MG63 (cell line): ENCODE results near the gene PLAAT1. TPM values are rescaled to one million over a fixed set of nuclear protein-coding genes. Genes with fewer than 3 reads are reported as not detected.
A peak's percentile ranks its signal among the peaks of the same experiment; 100 is the strongest.

Source experiments
- DNase-seq: peaks from one replicate; pipeline ENCODE4 v3.0.0-alpha.2; 2020
- H3K27me3 ChIP-seq: fragments of 250-450 bp; sonication (Bioruptor Pico); 2 replicates; pipeline ENCODE4 v1.5.1; 2020; ENCODE audit warnings: mild to moderate bottlenecking, moderate library complexity
- H3K36me3 ChIP-seq: fragments of 250-450 bp; sonication (Bioruptor Pico); 2 replicates; pipeline ENCODE4 v1.5.1; 2020; ENCODE audit warnings: mild to moderate bottlenecking, moderate library complexity
- H3K4me3 ChIP-seq: fragments of 250-450 bp; sonication (Bioruptor Pico); 2 replicates; pipeline ENCODE4 v1.5.1; 2020; ENCODE audit warnings: mild to moderate bottlenecking, moderate library complexity
- H3K9me3 ChIP-seq: fragments of 250-450 bp; sonication (Bioruptor Pico); 2 replicates; pipeline ENCODE4 v1.5.1; 2020; ENCODE audit warnings: mild to moderate bottlenecking, moderate library complexity
- total RNA-seq: library from RNA; depleted of rRNA; stranded (reverse); fragments of >200 nt; shearing (Covaris generic); gene quantifications from 2 replicates; pipeline ENCODE4 v1.2.3, GENCODE V29; 2014; ENCODE audit warnings: low replicate concordance; rRNA removed

Gene PLAAT1
- total RNA-seq: 16.7 and 19.1 TPM in 2 replicates

DNA sequence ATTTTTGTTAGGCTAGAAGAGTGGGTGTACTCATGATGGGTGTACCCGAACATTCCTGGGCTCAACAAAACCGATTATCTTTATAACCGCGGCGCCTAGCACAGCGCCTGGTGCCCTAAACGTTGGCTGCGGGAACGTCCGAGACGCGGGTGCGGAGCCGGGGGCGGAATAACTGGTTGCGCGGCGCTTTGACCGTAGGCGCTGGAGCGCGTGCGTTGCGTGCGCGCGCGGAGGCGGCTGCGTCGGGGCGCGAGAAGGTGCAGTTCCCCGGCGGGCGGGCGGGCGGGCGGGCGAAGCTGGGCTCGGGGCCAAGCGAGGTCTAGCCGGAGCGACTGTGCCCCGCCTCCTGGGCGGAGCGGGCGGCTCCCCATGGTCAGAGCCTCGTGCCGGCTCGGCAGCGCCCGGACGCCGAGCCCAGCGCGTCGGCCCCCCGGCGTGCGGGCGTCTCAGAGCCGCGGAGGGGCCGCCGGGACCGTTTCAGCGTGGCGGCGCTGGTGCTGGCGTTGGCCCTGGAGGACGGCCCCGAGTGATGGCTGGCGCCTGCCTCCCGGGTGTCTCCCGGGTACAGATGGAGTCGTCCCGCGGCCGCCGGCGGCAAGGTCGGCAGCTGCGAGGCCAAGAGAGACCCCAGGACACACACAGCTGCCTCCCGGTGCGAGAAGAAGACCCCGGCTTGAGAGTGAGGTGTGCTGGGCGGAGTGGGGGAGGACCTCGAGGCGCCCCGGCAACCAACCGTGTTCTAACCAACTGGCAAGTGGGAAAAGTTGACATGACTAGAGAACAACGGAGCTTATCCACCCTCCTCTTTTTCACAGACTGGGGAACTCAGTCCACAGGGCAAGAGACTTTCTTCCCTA is at the start of gene PLAAT1:
PLAAT1 (plus strand) TSS at position 373 of the 857 bp plus-strand sequence. CDS start 14,429 bp downstream, outside the sequence.
- Histone ChIP-seq H3K36me3 (no peaks in the 10 kb centered on the region), H3K4me3 (peak within 1 kb of the TSS; percentile 62), H3K9me3 (no peaks in the 10 kb centered on the region; the same call in 1 of the 2 replicates), H3K27me3 (no peaks in the 10 kb centered on the region)
- peak; percentile 88 for DNase-seq

DNA sequence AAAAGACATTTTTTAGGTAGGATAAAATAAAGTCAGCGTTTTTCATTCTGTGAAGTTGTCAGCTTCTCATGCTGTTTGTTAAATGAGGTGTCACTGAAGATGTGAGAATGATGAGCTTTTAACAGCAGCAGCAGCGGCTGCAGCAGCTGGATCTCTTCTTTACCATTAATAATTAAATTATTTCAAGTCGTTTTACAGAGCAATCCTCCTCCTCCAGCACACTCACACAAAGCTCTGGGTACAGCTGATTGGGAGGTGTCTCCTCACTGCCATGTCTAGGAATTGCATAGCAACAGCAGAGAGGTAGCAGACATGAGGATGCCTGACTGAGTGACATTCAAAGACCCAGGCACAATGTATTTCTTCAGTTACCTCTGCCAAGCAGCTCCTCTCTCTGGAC is 46.7 kb upstream of the PLAAT1 start:
- H3K27me3 ChIP-seq: no peaks in the 10 kb centered on the region

DNA sequence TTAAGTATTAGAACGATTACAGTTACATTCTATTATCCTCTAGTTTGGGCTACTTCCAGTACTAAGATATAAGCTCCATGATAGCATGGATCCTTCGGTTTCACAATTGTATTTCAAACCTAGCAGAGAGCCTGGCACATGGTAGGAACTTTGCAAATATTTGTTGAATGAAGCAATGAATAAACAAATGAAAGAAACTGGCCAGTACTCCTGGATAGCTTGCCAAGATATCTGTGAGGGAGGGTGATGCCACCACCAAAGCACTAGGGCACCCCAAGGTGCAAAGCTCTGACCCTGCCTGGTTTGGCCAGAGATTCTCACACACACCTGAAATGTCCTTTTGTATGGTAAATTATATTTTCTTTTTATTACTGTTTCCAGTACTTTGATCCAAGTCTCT is 44.3 kb upstream of the PLAAT1 start:
- Histone ChIP-seq H3K36me3 (no peaks in the 10 kb centered on the region), H3K4me3 (no peak overlapping the region), H3K9me3 (no peaks in the 10 kb centered on the region), H3K27me3 (no peaks in the 10 kb centered on the region)
- DNase-seq: peak; percentile 66

More for the DNA sequence above, 46.7 kb upstream of the PLAAT1 start:
- H3K4me3 ChIP-seq: no peak overlapping the region
- no peaks in the 10 kb centered on the region for H3K9me3 ChIP-seq
- H3K36me3 ChIP-seq: no peaks in the 10 kb centered on the region
- DNase-seq: no peak

DNA sequence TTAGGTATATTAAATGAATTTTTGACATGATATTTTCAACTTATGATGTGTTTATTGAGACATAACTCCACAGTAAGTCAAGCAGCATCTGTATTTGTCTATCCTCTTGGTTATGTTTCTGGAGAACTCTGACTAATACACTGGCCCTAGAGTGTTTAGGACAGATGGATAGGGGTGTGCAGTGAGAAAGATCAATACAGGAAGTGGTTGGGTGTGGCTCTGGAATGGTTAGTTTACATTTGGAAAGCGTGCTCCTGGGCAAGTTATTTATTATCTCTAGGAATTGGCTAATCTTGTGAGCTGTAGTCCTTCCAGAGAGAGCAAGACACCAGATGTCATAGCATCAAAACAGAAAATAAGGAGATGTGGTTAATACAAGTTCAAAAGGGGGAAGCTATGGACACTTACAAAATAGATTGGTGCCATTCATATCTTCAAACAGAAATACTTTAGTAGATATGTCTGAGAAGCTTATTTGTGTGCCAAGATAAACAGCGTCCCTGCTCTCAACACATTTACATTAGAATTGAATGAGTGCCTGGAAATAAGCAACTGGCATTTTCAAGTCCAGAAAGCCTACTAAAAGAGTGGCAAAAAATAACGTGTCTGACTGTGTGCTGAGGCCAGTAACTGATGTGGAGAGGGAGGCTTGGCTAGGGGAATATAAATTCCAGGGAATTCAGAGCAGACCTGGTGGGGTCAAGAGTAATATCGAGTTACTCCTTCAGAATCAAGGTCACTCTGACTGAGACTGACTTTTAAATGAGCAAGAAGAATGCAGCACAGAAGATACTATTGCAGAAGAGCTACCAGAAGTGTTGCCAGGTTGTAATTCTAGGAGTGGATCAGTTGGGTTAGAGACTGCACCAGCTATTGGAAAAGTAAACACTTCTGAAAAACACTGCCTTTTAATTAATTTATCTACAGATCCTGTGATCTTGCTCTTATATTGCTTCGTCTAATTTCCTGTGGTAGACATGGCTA is 33.4 kb upstream of the PLAAT1 start:
- no peaks in the 10 kb centered on the region for H3K36me3 ChIP-seq
- no peak overlapping the region for H3K4me3 ChIP-seq
- H3K27me3 ChIP-seq: no peaks in the 10 kb centered on the region
- no peaks in the 10 kb centered on the region; the same call in 1 of the 2 replicates for H3K9me3 ChIP-seq
- peak; percentile 65 for DNase-seq

DNA sequence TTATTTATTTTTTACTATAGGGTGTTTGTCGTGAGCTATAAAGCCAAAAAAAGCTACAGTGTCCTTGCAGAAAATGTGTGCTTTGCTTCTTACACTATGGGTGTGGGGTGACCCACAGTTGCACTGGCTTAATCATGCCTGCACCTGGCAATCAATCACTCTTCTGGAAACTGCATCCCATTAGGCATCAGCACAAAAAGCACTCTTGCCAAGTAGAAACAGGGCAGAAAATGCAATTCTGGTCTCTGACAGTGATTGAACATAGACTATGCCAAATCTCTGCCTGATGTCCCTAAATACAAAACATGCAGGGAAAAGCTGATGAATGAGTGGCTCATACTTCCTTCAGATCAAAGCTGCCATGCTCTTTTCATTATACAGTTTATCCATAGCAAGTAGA is 30.4 kb upstream of the PLAAT1 start:
- no peak overlapping the region for H3K4me3 ChIP-seq
- H3K27me3 ChIP-seq: no peaks in the 10 kb centered on the region
- H3K36me3 ChIP-seq: no peaks in the 10 kb centered on the region
- peak; percentile 13 for DNase-seq
- peaks cover 7% of the 10 kb centered on the region; the same call in 1 of the 2 replicates for H3K9me3 ChIP-seq

DNA sequence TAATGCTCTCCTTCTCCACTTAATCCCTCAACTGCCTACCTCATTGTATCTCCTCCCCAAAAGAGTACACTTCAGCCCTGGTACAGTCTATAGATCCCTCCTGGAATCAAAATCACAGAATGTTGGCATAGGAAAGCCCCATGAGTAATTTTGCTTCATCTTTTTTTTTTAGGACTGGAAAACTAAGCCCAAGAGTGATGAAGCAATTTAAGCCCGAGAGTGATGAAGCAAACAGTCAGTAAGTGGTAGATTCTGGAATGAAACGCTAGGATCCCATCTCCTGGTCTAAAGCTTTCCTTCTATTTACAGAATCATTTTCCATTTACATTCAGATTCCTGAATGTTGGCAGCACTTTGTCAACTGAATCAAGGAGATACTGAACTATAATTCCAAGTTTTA is 29.8 kb upstream of the PLAAT1 start:
- Histone ChIP-seq H3K4me3 (no peak overlapping the region), H3K36me3 (no peaks in the 10 kb centered on the region), H3K27me3 (no peaks in the 10 kb centered on the region), H3K9me3 (peaks cover 7% of the 10 kb centered on the region; the same call in 1 of the 2 replicates)
- DNase-seq: no peak

DNA sequence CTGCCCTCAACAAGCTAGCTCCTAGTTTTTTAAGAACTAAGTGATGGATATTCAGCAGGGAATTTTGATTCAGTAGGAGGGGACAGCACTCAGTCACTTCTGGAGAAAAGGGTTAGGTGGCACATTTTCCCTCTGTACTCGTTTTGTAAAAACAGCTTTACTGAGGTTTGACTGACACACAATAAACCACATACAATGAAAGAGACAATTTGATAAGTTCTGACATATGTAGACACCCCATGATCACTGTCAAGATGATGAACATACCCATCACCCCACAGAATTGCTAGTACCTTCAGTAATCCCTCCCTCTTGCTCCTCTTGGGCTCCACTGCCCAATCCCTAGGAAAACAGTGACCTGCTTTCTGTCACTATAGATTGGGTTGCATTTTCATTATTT is 29.0 kb upstream of the PLAAT1 start:
- Histone ChIP-seq H3K4me3 (no peak overlapping the region), H3K9me3 (peaks cover 7% of the 10 kb centered on the region; the same call in 1 of the 2 replicates), H3K36me3 (no peaks in the 10 kb centered on the region), H3K27me3 (no peaks in the 10 kb centered on the region)
- DNase-seq: no peak

DNA sequence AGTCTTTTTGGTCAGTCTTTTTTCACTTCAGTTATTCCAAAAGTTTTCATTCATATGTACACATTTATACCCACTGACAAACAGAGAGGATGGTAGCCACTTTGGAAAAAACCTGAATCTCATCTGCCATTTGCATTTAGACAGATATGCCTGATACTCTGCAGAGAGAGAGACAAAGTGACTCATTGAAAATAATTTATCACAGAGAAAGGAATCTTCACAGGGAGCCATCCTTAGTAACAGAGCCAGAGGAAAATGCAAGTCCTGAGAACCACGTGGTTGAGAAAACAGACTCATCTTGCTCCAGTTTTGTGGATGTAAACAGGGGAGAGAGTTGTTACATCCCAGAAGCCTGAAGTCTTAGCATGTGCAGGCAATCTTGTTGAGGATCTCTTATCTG is 28.2 kb upstream of the PLAAT1 start:
- DNase-seq: no peak
- H3K36me3 ChIP-seq: no peaks in the 10 kb centered on the region
- H3K4me3 ChIP-seq: no peak overlapping the region
- H3K9me3 ChIP-seq: peaks cover 7% of the 10 kb centered on the region; the same call in 1 of the 2 replicates
- H3K27me3 ChIP-seq: no peaks in the 10 kb centered on the region

DNA sequence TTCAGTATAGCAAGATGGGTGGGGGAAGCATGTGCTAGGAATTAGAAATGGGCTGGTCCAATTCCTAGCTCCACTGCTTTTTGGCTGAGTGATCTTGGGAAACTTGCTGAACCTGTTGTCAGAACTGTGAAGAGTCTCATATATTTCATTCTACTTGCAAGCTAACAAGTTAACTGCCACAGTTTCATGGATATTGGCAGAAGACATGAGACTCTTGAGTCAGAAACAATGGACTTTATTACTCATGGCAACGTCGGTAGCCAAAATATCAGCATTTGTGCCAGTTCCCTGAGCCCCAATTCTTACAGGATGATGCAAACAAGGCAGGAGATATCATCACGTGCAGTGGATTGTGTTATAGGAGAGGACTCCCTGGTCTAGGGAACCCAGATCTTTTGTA is 26.6 kb upstream of the PLAAT1 start:
- Histone ChIP-seq H3K36me3 (no peaks in the 10 kb centered on the region), H3K4me3 (no peak overlapping the region), H3K27me3 (no peaks in the 10 kb centered on the region), H3K9me3 (peaks cover 7% of the 10 kb centered on the region; the same call in 1 of the 2 replicates)
- DNase-seq: peak; percentile 72

DNA sequence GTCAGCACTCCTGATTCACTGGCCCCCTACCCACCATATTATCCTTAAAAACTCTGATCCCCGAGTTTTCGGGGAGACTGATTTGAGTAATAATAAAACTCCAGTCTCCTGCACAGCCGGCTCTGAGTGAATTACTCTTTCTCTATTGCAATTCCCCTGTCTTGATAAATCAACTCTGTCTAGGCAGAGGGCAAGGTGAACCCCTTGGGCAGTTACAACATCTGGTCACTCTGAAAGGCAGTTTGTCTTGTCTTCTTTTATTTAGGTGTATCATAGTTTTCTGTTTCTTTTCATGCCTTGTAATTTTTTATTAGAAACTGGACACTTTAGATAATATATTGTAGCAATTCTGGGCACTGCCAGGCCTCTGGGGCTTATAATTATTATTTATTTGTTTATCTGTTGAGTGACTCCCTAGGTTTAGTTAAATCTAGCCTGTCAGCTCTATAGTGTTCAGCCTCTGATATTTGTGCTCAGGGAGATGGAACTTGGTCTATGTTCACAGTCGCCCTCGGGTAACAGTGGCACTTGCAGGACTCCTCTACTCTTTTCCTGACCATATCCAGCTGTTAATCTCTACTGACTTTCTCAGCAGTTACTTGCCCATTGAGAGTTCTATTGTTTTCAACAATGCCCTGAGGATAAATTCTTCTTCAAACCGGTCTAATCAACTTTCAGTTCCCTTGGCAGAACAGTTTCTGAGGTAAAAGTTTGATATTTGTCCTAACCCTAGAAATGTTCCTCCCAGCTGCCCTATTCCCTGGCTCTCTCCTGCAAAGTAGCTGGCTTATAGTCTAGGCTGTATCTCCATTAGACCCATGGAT is 15.5 kb upstream of the PLAAT1 start:
- no peak for DNase-seq
- no peaks in the 10 kb centered on the region for H3K9me3 ChIP-seq
- no peaks in the 10 kb centered on the region for H3K27me3 ChIP-seq
- no peak overlapping the region for H3K4me3 ChIP-seq
- no peaks in the 10 kb centered on the region for H3K36me3 ChIP-seq

DNA sequence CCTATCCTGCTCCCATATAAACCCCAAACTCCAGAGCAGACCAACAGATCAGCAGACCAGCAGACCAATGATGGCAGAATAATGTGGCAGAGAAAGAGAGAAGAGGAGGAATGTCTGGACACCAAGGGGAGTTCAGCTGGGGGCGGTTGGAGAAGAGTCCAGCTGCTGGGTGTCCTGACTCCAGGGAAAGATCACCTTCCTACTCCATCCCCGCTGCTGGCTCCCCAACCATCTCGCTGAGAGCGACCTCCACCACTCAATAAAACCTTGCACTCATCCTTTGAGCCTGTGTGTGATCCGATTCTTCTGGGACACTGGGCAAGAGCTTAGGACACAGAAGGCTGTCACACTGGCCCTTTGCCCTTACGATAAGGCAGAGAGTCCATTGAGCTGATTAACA is 12.8 kb upstream of the PLAAT1 start:
- DNase-seq: no peak
- Histone ChIP-seq H3K4me3 (no peak overlapping the region), H3K9me3 (no peaks in the 10 kb centered on the region)

DNA sequence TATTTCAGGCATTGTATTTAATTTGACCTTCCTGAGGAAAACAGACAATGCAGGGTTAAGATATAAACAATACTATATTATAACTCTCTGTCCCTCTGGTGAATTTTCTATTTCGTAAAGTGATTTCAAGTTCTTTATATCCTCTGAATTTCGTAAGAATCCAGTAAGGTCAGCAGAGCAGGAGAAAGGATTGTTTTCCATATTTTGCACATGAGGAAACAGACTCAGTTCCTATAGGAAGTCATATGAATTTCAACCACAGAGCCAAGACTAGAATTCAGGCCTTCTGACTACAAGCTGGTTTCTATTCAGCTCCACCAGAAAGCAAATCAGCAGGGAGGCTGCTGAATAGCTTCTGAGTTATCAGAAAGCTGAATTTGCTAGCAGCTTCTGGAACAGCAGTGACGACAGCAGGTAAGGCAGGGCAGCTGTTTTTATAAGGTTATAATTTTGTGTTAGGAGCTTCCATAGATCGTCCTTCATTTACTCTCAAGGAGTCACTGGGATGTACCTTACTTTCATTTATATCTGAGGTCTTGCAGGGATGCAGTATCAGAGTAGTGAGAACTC is 11.1 kb upstream of the PLAAT1 start:
- no peaks in the 10 kb centered on the region for H3K27me3 ChIP-seq
- no peak for DNase-seq
- H3K4me3 ChIP-seq: no peak overlapping the region
- H3K9me3 ChIP-seq: no peaks in the 10 kb centered on the region
- no peaks in the 10 kb centered on the region for H3K36me3 ChIP-seq

More for the DNA sequence above, 12.8 kb upstream of the PLAAT1 start:
- no peaks in the 10 kb centered on the region for H3K27me3 ChIP-seq
- H3K36me3 ChIP-seq: no peaks in the 10 kb centered on the region

DNA sequence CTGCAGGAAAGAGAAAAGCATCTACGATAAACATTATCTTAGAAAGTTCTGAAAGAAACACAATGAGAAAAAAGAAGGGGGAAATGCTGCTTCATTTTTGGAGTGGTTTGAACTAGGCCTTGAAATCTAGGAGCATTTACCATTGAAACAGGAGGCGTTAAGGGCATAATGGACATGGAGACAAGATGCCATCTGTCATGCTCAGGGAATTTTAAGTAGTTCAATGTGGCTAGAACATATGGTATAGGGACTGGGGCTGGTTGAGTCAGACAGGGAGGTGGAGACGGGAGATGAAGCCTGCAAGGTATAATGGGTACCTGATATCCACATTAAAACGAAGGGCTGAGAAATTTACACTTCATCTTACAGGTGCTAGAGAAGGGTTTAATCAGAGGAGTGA is 10.4 kb upstream of the PLAAT1 start:
- no peaks in the 10 kb centered on the region for H3K9me3 ChIP-seq
- no peak for DNase-seq
- no peaks in the 10 kb centered on the region for H3K27me3 ChIP-seq
- H3K36me3 ChIP-seq: no peaks in the 10 kb centered on the region
- H3K4me3 ChIP-seq: no peak overlapping the region

DNA sequence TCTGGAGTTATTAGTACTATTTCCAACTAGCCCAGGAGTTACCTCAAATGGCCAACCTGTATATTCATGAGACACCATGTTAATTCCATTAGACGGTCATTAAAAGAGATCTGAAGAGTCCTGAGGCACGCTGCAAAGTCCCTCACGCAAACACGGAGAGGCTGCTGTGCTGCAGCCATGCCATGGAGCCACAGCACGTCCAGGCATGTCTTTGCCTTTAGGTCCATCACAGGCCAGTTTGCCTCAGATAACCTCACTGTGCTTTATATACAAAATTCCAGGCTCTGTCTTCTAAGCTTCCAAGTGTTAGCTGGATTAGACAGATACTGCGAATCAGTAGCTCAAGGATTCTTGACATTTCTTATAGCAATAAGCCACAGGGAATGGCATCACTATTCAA is 9.8 kb upstream of the PLAAT1 start:
- Histone ChIP-seq H3K36me3 (no peaks in the 10 kb centered on the region), H3K9me3 (no peaks in the 10 kb centered on the region), H3K27me3 (no peaks in the 10 kb centered on the region), H3K4me3 (no peak overlapping the region)
- DNase-seq: no peak

DNA sequence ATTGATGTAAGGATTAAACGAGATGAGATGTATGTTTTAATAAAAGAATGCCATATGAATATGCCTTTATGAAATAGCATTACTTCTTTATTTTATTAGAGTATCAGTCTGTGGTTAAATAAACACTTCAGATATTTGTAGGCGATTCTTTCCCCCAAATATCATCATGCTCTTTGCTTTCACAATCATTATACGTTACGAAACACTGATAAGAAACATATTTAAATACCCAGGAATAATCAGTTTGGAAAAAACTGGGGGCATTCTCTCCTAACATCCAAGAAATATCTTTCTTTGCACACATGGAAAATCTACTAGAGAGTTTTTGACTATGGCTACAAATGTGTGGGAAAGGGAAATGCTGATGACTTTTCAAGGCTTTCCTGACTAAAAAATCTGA is 4.4 kb upstream of the PLAAT1 start:
- Histone ChIP-seq H3K4me3 (no peak overlapping the region), H3K27me3 (no peaks in the 10 kb centered on the region), H3K36me3 (no peaks in the 10 kb centered on the region), H3K9me3 (no peaks in the 10 kb centered on the region)
- DNase-seq: no peak

DNA sequence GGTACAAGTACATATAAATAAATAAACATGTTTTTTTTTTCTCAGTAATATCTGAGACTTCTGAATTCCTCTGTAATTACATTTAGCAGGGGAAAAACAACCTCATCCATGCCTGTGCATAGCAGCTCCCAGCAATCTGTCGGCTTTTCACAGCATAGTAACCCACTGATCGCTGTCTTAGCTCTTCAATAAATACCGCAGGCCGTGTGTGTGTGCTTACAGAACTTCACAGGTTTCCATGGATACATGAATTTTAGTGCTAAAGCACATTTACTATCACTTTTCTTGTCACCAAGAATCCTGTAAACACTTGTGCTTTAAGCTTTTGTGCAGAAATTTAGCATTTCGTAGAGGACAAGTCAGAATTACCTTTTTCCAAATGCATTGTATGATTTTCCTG is 4.0 kb upstream of the PLAAT1 start:
- Histone ChIP-seq H3K36me3 (no peaks in the 10 kb centered on the region), H3K9me3 (no peaks in the 10 kb centered on the region), H3K27me3 (no peaks in the 10 kb centered on the region), H3K4me3 (no peak overlapping the region)
- DNase-seq: no peak
